ENCODE results near the gene MFNG. TPM values are rescaled to one million over a fixed set of nuclear protein-coding genes. Genes with fewer than 3 reads are reported as not detected.

MFNG gene
- total and polyA plus RNA-seq, 2 donors (not counting 1 experiment from before 2014, with no cell fraction given) = 95.9 to 125 TPM

DNA sequence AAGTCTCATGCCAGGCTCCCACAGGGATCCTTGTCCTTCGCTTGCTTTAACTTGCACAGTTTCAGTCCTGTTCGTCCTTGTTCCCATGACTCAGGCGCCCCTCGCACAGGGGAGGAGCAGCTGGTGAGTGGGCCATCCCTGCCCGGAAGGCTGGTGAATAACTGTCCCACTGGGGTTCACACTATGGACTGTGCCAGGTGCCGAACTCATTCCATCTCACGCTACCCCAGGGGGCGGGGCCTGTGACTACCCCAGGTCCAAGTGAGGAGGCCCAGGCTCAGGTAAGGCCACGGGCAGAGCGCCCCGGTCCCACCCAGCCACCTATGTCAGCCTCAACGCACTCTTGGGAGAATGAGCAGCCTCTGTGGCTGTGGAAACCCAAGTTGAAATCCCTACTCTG is 40.2 kb upstream of the MFNG start:
- CTCF ChIA-PET = no interaction called here
- H3K9ac ChIP-seq (ENCODE audit: low read length) = no peak overlapping the region
- H3K4me1 ChIP-seq (ENCODE audit: control insufficient read depth in 2 of 2, insufficient read depth in 2 of 2, low read length in 2 of 2) = no peaks in the 10 kb centered on the region
- Mint-ChIP-seq H3K9me3 (ENCODE audit: insufficient read depth) (no peaks in the 10 kb centered on the region), H3K27me3 (peaks cover 42% of the 10 kb centered on the region), H3K27ac (no peak overlapping the region), H3K4me1 (no peaks in the 10 kb centered on the region), H3K4me3 (no peak overlapping the region)
- no peak for TF ChIP-seq EZH2 (IDR thresholded peaks at IDR 0.05; ENCODE audit: borderline replicate concordance, insufficient read depth, low read depth, low read length, poor library complexity, severe bottlenecking)
- TF ChIP-seq, protein P1, sequence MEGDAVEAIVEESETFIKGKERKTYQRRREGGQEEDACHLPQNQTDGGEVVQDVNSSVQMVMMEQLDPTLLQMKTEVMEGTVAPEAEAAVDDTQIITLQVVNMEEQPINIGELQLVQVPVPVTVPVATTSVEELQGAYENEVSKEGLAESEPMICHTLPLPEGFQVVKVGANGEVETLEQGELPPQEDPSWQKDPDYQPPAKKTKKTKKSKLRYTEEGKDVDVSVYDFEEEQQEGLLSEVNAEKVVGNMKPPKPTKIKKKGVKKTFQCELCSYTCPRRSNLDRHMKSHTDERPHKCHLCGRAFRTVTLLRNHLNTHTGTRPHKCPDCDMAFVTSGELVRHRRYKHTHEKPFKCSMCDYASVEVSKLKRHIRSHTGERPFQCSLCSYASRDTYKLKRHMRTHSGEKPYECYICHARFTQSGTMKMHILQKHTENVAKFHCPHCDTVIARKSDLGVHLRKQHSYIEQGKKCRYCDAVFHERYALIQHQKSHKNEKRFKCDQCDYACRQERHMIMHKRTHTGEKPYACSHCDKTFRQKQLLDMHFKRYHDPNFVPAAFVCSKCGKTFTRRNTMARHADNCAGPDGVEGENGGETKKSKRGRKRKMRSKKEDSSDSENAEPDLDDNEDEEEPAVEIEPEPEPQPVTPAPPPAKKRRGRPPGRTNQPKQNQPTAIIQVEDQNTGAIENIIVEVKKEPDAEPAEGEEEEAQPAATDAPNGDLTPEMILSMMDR (IDR thresholded peaks at IDR 0.05) = no peak
- POLR2A ChIA-PET = no interaction called here
- H3K27me3 ChIP-seq (replicated peaks in 1 of 4; ENCODE audit: control extremely low read depth in 1 of 4, control insufficient read depth in 3 of 4, insufficient read depth in 4 of 4, low read length in 3 of 4) = peaks cover 0 to 17% (median 1%) of the 10 kb centered on the region in 4 experiments
- ATAC-seq (ENCODE audit: low read depth) = no peak
- intact Hi-C loops (cut with micrococcal nuclease) = no loop called here
- H3K4me2 ChIP-seq (replicated peaks; ENCODE audit: low read depth, low read length, poor library complexity, severe bottlenecking) = no peak overlapping the region
- no peak overlapping the region for H2AFZ ChIP-seq (ENCODE audit: insufficient read depth, low read depth, low read length, poor library complexity, severe bottlenecking)
- no peak for DNase-seq
- WGBS (ENCODE audit: insufficient coverage) = 88% methylated on average over 12 of the region's 12 CpGs
- no peaks in the 10 kb centered on the region for H3K79me2 ChIP-seq (ENCODE audit: control insufficient read depth, insufficient read depth, low read length)
- no peaks in the 10 kb centered on the region for H3K9me3 ChIP-seq (ENCODE audit: control extremely low read depth in 1 of 3, control insufficient read depth in 2 of 3, insufficient read depth in 1 of 3, low read length in 2 of 3)
- H4K20me1 ChIP-seq (ENCODE audit: control insufficient read depth, insufficient read depth, low read length, poor library complexity, severe bottlenecking) = no peaks in the 10 kb centered on the region
- H3K27ac ChIP-seq (ENCODE audit: low read length in 2 of 2) = no peak overlapping the region
- no peaks in the 10 kb centered on the region for H3K36me3 ChIP-seq (replicated peaks in 1 of 2; ENCODE audit: control extremely low read depth in 1 of 2, control insufficient read depth in 1 of 2, extremely low read depth in 1 of 2, insufficient read depth in 2 of 2, low read length in 1 of 2)
- no peak overlapping the region for H3K4me3 ChIP-seq (ENCODE audit: control extremely low read depth in 1 of 5, extremely low read depth in 1 of 5, insufficient read depth in 1 of 5, low read depth in 2 of 5, low read length in 4 of 5)

DNA sequence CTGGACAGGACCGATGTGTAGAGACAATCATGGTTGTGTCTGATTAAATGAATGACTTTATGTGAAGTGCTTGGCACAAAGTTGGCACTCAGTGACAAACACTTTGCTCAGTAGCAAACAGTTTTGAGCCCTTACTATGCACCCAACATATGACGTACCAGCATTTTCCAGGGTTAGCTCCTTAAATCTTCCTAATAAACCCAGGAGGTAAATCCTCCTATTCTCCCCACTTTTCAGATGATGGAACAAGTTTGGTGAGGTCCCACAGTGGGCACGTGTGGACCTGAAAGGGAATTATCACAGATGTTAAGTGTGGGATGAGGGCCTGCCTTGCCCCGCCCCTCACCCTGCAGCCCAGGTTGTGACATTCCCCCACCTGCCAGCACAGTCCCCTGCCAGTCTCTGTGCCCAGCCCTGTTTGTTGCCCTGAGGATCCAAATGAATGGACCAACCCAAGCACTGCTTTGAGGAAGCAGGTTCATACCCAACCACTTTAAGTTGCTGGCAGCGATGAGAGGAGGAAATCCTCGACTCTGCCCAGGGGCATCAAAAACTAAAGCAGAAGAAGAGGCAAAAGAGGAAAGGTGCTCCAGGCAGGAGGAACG is 39.7 kb upstream of the MFNG start:
- Histone ChIP-seq H3K9me3 (ENCODE audit: control extremely low read depth in 1 of 3, control insufficient read depth in 2 of 3, insufficient read depth in 1 of 3, low read length in 2 of 3) (no peaks in the 10 kb centered on the region), H3K4me1 (ENCODE audit: control insufficient read depth in 2 of 2, insufficient read depth in 2 of 2, low read length in 2 of 2) (no peaks in the 10 kb centered on the region), H3K4me3 (ENCODE audit: control extremely low read depth in 1 of 5, extremely low read depth in 1 of 5, insufficient read depth in 1 of 5, low read depth in 2 of 5, low read length in 4 of 5) (no peak overlapping the region), H4K20me1 (ENCODE audit: control insufficient read depth, insufficient read depth, low read length, poor library complexity, severe bottlenecking) (no peaks in the 10 kb centered on the region), H3K4me2 (replicated peaks; ENCODE audit: low read depth, low read length, poor library complexity, severe bottlenecking) (no peak overlapping the region), H2AFZ (ENCODE audit: insufficient read depth, low read depth, low read length, poor library complexity, severe bottlenecking) (no peak overlapping the region), H3K9ac (ENCODE audit: low read length) (no peak overlapping the region), H3K36me3 (replicated peaks in 1 of 2; ENCODE audit: control extremely low read depth in 1 of 2, control insufficient read depth in 1 of 2, extremely low read depth in 1 of 2, insufficient read depth in 2 of 2, low read length in 1 of 2) (no peaks in the 10 kb centered on the region), H3K27ac (ENCODE audit: low read length in 2 of 2) (no peak overlapping the region), H3K27me3 (replicated peaks in 1 of 4; ENCODE audit: control extremely low read depth in 1 of 4, control insufficient read depth in 3 of 4, insufficient read depth in 4 of 4, low read length in 3 of 4) (peaks cover 0 to 22% (median 5%) of the 10 kb centered on the region in 4 experiments), H3K79me2 (ENCODE audit: control insufficient read depth, insufficient read depth, low read length) (no peaks in the 10 kb centered on the region)
- no peak overlapping the region for H3K27ac Mint-ChIP-seq
- no peak for DNase-seq
- intact Hi-C loops (cut with micrococcal nuclease) = no loop called here
- no peak overlapping the region for H3K4me3 Mint-ChIP-seq
- POLR2A ChIA-PET = no interaction called here
- TF ChIP-seq, protein P1 (IDR thresholded peaks at IDR 0.05) = no peak
- TF ChIP-seq EZH2 (IDR thresholded peaks at IDR 0.05; ENCODE audit: borderline replicate concordance, insufficient read depth, low read depth, low read length, poor library complexity, severe bottlenecking) = no peak
- H3K9me3 Mint-ChIP-seq (ENCODE audit: insufficient read depth) = no peaks in the 10 kb centered on the region
- ATAC-seq (ENCODE audit: low read depth) = no peak
- CTCF ChIA-PET = no interaction called here
- 47% methylated on average over 3 of the region's 7 CpGs for WGBS (ENCODE audit: insufficient coverage)
- H3K4me1 Mint-ChIP-seq = no peaks in the 10 kb centered on the region
- H3K27me3 Mint-ChIP-seq = peaks cover 47% of the 10 kb centered on the region

Measured in B cell (primary cell).